AG09309 (cell line): ENCODE measurements around the gene UBR1.

Source experiments
- DNase-seq: peaks from one replicate; pipeline ENCODE4 v3.0.0-alpha.2; 2010; ENCODE audit warnings: low read depth
- H3K4me3 ChIP-seq: 2 replicates; pipeline ENCODE4 v1.5.1; 2011; ENCODE audit warnings: mild to moderate bottlenecking, low read depth, low read length, moderate library complexity; ENCODE audit not compliant: control insufficient read depth
- TF ChIP-seq, protein P1 (sequence below): IDR thresholded peaks from 2 replicates; pipeline ENCODE4 v1.5.1; 2011; ENCODE audit warnings: mild to moderate bottlenecking, low read depth, low read length, inconsistent platforms; ENCODE audit not compliant: insufficient read depth, control insufficient read depth; ENCODE audit errors: missing control alignments

Gene UBR1

DNA sequence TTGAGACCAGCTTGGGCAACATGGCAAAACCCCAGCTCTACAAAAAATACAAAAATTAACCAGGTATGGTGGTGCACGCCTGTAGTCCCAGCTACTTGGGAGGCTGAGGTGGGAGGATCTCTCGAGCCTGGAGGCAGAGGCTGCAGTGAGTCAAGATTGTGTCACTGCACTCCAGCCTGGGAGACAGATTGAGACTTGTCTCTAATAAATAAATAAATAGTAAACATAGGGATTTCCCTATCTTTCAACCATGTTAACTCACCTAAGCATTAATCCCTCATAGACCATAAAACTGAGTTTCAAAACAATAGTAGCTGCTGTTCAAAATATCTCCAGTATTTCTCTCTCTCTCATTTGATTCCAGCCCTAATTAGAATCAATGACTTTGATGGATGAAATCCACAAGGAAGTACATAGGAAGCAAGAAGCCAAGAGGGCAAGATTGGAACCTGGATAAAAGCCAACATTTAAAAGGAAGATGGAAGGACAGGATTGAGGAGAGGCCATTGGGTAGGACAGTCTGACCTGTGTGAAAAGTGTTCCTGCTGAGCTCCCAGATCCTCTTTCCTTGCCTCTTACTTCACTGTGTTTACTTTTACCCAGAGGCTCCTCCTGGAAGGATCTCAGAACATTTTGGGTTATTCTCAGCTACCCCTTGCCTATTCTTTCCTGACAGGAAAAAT is 172.9 kb downstream of the UBR1 start:
- DNase-seq = no peak
- no peak overlapping the region for H3K4me3 ChIP-seq
- TF ChIP-seq, protein P1, sequence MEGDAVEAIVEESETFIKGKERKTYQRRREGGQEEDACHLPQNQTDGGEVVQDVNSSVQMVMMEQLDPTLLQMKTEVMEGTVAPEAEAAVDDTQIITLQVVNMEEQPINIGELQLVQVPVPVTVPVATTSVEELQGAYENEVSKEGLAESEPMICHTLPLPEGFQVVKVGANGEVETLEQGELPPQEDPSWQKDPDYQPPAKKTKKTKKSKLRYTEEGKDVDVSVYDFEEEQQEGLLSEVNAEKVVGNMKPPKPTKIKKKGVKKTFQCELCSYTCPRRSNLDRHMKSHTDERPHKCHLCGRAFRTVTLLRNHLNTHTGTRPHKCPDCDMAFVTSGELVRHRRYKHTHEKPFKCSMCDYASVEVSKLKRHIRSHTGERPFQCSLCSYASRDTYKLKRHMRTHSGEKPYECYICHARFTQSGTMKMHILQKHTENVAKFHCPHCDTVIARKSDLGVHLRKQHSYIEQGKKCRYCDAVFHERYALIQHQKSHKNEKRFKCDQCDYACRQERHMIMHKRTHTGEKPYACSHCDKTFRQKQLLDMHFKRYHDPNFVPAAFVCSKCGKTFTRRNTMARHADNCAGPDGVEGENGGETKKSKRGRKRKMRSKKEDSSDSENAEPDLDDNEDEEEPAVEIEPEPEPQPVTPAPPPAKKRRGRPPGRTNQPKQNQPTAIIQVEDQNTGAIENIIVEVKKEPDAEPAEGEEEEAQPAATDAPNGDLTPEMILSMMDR = no peak

DNA sequence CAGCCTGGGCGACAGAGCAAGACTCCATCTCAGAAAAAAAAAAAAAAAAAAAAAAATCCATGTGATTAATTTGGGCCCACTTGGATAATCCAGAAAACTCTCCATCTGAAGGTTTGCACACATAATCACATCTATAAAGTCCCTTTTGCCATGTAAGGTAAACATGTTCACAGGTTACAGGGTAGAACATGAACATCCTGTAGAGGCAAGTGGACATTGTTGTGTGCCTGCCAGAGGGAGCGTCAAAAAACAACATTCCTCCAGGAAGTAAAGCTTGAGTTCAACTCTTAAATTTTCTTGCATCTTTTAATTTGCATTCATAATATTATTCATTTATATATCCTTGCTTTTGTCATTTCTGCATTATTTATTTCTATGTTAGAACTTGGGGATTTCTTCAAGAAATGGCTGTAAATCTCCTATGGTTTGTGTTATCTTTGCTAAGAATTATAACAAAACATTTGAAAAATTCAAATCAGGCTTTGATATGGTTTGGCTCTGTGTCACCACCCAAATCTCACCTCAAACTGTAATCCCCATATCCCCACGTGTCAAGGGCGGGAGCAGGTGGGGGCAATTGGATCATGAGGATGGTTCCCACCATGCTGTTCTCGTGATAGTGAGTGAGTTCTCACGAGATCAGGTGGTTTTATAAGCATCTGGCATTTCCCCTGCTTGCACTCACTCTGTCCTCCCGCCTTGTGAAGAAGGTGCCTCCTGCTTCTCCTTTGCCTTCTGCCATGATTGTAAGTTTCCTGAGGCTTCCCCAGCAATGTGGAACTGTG is 173.9 kb downstream of the UBR1 start:
- H3K4me3 ChIP-seq = no peak overlapping the region
- DNase-seq = no peak
- TF ChIP-seq, protein P1 = no peak

DNA sequence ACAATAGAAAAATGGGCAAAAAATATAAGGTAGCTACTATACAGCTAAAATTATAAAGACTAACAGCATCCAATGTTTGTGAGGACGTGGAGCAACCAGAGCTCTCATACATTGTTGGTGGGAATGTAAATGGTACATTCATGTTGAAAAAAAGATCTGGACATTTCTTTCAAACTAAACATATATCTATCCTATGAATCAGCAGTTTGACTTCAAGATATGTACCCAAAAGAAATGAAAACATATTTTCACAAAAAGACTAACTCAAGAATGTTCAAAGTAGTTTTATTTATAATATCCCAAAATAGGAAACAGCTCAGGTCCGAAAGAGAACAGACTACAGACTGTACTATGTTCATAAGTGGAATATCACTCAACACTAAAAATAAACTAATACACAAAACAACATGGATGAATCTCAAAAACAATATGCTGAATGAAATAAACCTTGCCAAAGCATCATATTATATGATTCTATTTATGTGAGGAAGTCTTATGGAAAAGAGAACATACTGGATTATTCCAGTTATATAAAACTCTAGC is 176.5 kb downstream of the UBR1 start:
- no peak overlapping the region for H3K4me3 ChIP-seq
- DNase-seq = no peak
- TF ChIP-seq, protein P1 = no peak

- TF ChIP-seq, protein P1 = no peak
- peak overlapping the region; percentile 86 for H3K4me3 ChIP-seq
- no peak for DNase-seq
Observed at GRCh38 chr15:42921342-42921731, 184.5 kb downstream of the UBR1 start.

DNA sequence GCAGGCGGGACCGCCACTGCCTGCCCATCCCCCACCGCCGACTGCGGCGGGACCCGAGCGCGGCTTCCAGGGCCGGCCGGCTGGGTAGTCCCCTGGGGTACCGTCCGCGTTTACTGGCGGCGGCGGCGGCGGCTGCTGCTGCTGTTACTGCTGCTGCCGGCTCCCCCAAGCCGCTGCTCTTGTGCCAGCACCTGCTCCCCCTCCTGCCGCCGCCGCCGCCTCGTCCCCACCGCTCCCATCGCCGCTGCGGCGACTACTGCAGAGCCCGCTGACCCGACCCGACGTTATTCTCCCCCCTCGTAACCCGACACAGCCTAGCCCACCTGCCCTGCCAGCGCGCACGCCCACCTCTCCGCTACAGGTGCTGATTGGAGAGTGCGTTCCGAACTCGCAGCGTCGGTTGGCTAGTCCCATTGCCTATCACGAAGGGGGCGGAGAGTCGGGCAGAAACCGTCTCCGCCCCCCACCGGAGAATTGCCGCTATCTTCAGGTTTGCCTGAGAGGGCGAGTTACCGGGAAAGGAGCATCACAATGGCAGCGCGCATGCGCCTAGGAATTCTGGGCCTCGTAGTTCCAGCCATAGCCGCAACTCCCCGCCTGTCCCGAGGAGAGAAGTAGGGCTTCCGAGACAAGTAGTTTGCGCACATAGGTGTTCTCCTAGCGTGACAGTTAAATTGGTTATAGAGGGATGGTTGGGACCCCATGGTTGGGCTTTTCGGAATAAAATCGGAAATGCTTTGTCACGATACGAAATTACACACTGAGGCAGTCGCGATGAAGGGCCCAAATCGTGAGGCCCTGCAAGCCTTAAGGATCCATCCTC is 185.1 kb downstream of the UBR1 start, which contains the start of gene TTBK2:
Gene TTBK2, minus strand, starts transcription at position 260 of the 823 bp plus-strand sequence. CDS start 42,161 bp downstream, outside the sequence.
- peak within 1 kb of the TSS; percentile 86 for H3K4me3 ChIP-seq
- peak; percentile 95 for DNase-seq
- TF ChIP-seq, protein P1 = no peak
